ENCODE results near the gene LRRC10.

DNA sequence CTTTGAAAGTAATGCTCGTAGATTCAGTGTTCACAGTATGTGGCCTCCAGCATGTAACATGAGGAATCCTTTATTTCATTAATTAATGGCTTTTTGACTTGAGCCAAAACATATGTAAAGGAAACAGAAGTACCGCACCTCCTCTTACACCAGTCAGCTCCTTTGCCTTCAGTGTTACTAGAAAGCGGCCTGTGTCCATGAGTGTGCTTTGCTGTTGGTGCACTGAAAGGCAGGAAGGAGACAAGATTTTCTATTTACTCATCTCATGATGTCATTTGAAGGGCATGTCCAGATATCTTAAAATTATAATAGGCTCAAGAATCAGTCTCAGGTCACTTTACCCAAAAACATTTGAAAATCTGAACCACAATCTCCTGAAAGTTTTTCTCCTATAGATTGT lies 35.4 kb downstream of the LRRC10 start:
- TF ChIP-seq POLR2A (IDR thresholded peaks at IDR 0.05; ENCODE audit: low read length) (no peak), GATA1 (IDR thresholded peaks at IDR 0.05; ENCODE audit: low read depth, low read length) (no peak)
